Bronchial epithelial cell (primary cell): ENCODE results near the gene CPLX1. TPM values are rescaled to one million over a fixed set of nuclear protein-coding genes. Genes with fewer than 3 reads are reported as not detected.

Source experiments
- DNase-seq: peaks from one replicate; pipeline ENCODE4 v3.0.0-alpha.2; 2010; ENCODE audit warnings: low read depth
- FAIRE-seq: peaks from 2 replicates; lab custom pipeline; 2011; peaks lifted over from hg19 to GRCh38; lab: Jason Lieb, UNC
- H3K27me3 ChIP-seq: 2 replicates; pipeline ENCODE4 v1.5.1; 2011; ENCODE audit warnings: low read length; ENCODE audit not compliant: control insufficient read depth, insufficient read depth
- H3K36me3 ChIP-seq: 2 replicates; pipeline ENCODE4 v1.5.1; 2011; ENCODE audit warnings: low read length; ENCODE audit not compliant: control insufficient read depth, insufficient read depth
- H3K4me3 ChIP-seq: 2 replicates; pipeline ENCODE4 v1.5.1; 2011; ENCODE audit warnings: mild to moderate bottlenecking, low read depth, low read length, control low read depth
- total RNA-seq: library from RNA; depleted of rRNA; stranded (reverse); fragments of >200 nt; gene quantifications from 2 replicates; pipeline ENCODE4 v1.2.1, GENCODE V29; 2014
- TF ChIP-seq, protein P1 (sequence below): IDR thresholded peaks from 2 replicates; pipeline ENCODE4 v1.5.1; 2011; ENCODE audit warnings: mild to moderate bottlenecking, moderate library complexity, low read length, control low read depth, inconsistent platforms; ENCODE audit not compliant: insufficient read depth, severe bottlenecking

CPLX1 gene
- total RNA-seq, 1 donor from 2014 or later: not detected

DNA sequence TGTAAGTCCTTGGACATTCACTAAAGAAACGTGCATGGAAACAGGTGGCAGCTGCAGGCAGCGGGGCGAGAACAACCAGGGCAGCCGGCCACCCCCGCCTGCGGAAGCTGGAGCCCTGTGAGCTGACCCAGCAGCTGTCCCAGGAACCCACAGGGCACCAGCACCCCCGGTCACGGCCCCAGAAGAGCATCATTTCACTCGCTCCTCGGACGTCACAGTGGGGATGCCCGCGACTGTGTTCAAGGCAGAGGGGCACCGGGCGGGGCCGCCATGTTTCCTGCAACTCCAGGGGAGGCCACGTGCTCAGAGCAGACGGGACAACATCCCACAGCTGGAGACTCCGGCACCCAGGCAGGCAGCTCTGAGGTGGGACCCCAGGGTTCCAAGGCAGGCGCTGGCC lies 45.0 kb upstream of the CPLX1 start:
- no peak for FAIRE-seq
- no peaks in the 10 kb centered on the region for H3K27me3 ChIP-seq
- peaks cover 16% of the 10 kb centered on the region for H3K36me3 ChIP-seq
- no peak overlapping the region for H3K4me3 ChIP-seq
- no peak for DNase-seq
- TF ChIP-seq, protein P1, sequence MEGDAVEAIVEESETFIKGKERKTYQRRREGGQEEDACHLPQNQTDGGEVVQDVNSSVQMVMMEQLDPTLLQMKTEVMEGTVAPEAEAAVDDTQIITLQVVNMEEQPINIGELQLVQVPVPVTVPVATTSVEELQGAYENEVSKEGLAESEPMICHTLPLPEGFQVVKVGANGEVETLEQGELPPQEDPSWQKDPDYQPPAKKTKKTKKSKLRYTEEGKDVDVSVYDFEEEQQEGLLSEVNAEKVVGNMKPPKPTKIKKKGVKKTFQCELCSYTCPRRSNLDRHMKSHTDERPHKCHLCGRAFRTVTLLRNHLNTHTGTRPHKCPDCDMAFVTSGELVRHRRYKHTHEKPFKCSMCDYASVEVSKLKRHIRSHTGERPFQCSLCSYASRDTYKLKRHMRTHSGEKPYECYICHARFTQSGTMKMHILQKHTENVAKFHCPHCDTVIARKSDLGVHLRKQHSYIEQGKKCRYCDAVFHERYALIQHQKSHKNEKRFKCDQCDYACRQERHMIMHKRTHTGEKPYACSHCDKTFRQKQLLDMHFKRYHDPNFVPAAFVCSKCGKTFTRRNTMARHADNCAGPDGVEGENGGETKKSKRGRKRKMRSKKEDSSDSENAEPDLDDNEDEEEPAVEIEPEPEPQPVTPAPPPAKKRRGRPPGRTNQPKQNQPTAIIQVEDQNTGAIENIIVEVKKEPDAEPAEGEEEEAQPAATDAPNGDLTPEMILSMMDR: no peak

DNA sequence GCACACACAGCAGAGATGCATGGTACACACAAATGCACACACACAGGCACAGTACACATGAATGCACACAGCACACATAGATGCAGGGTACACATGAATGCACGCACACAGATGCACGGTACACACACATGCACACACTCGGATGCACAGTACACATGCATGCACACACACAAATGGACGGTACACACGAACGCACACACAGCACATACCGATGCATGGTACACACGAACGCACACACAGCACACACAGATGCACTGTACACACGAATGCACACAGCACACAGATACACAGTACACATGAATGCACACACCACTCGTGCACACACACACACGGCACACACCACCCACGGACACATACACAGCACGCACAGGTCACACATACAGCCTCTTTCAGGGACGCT lies 43.8 kb upstream of the CPLX1 start:
- H3K36me3 ChIP-seq: peaks cover 18% of the 10 kb centered on the region
- no peaks in the 10 kb centered on the region for H3K27me3 ChIP-seq
- TF ChIP-seq, protein P1: no peak
- FAIRE-seq: no peak
- H3K4me3 ChIP-seq: no peak overlapping the region
- no peak for DNase-seq

DNA sequence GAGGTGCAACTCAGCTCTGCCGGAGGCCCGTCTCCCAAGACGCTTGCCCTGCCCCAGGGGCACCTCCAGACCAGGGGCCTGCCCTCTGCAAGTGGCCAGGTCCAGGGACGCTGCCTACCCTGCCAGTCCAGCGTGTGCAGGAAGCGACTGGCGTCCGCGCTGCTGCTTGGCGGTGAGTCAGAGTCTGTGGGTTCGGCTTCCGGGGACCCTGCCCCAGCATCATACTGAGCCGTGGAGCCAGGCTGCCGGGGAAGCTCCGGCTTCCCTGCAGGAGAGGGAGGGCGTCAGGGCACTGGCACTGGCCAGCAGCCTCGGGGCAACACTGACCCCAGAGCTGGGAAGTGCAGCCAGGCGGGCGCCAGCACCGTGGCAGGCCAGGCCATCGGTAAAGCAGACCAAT lies 42.5 kb upstream of the CPLX1 start:
- FAIRE-seq: no peak
- peaks cover 22% of the 10 kb centered on the region for H3K36me3 ChIP-seq
- no peak for DNase-seq
- no peaks in the 10 kb centered on the region for H3K27me3 ChIP-seq
- H3K4me3 ChIP-seq: no peak overlapping the region
- TF ChIP-seq, protein P1: no peak

DNA sequence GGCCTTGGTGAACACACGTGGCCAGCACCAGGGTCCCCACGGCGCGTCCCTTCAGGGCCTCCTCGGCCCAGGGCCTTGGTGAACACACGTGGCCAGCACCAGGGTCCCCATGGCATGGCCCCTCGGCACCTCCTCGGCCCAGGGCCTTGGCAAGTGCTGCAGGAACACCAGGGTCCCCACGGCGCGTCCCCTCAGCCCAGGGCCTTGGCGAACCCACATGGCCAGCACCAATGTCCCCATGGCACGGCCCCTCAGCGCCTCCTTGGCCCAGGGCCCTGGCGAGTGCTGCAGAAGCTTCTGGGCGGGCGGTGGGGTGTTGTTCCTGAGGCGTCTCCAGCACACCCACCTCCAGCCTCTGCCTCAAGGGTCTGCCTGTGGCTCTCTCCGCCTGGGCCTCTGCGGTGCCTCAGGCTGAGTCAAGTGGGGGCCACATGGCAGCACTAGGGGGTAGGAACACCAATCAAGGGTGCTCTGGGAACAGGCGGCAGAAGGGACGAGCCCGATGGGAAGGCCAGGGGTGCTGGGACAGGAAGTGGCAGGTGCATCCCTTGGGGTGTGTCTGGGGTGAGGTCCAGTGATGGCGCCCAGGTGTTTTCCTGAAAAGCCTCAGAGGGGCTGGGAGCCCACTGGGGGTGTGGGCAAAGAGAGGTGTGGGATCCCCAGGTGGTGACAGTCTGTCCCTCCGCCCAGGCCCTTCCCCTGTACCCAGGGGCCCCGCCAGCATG lies 41.8 kb upstream of the CPLX1 start:
- Histone ChIP-seq H3K36me3 (peaks cover 25% of the 10 kb centered on the region), H3K4me3 (no peak overlapping the region), H3K27me3 (no peaks in the 10 kb centered on the region)
- no peak for FAIRE-seq
- TF ChIP-seq, protein P1: no peak
- no peak for DNase-seq

DNA sequence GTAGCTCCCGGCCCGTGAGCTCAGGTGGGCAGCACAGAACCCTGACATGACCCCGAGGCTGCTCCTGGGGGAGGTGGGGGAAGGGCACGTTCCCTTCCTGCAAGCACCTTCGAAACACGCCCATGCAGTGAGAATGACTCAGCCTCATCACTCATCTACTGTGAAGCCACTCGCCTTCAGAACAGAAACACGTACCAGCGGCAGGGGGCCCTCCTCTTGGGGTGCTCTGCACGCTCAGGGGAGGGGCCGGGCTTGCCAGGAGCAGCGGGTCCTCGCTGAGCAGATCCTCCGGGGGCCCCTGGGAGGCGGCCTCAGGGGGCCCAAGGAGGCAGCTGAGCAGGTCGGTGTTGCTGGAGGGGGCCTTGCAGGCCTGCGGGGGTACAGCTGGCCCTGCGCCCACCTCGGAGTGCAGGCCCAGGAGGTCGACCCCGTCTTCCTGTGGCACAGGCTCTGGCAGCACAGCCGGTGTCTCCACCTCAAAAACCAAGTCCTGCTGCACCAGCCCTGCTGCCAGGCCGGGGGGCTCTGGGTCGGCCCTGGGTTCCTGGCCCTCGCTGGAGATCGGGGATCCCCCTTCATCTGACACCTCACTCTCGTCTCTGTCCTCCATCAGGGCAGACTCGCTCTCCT lies 40.9 kb upstream of the CPLX1 start:
- no peak for FAIRE-seq
- Histone ChIP-seq H3K4me3 (no peak overlapping the region), H3K36me3 (peaks cover 24% of the 10 kb centered on the region), H3K27me3 (no peaks in the 10 kb centered on the region)
- TF ChIP-seq, protein P1: no peak
- DNase-seq: peak; percentile 64
